NCI-H2171 treated with DMSO at 0.1 percent for 48 hours (cell line): ENCODE measurements around the gene CAMSAP1.

Source experiments
- DNase-seq: peaks from one replicate; lab custom pipeline; 2025; lab: John Stamatoyannopoulos, UW

The CAMSAP1 gene

DNA sequence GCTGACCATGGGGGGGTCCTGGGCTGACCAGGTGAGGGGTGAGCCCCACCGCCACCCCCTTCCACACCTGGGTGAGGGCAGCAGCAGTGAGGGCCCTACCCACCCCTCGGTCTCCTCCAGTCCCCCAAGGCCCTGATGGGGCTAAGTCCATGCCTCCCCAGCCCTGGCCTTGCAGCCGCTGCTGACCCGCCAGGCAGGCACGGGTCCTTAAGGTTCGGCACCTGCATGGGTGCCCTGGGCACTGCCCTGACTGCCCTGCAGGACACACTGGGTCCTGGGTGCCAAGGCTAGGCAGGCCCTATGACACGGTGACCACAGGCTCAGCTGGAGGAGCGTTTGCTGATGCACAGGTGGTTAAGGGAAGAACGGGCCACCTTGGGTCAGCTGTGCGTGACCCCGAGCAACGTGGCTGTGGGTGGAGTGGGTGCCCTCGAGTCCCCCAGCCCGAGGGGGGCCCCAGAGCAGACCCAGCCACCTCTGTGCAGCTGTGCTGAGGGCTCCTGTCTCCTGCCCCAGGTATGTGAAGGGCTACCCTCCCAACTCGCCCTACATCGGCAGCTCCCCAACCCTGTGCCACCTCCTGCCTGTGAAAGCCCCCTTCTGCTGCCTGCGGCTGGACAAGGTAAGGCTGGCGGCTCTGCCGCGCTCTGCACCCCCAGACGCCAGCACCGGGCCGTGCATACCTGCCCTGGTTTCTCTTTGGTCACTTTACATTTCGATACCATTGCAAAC is 132.4 kb downstream of the CAMSAP1 start:
- no peak for DNase-seq

- no peak for DNase-seq
These were observed 133.1 kb downstream of the CAMSAP1 start for GRCh38 chr9:135774239-135774747.

- DNase-seq, result no peak
These were observed 133.7 kb downstream of the CAMSAP1 start for GRCh38 chr9:135773530-135774238.

GRCh38 chr9:135772702-135773493 is 134.4 kb downstream of the CAMSAP1 start:
- no peak for DNase-seq

GRCh38 chr9:135772056-135772646 is 135.2 kb downstream of the CAMSAP1 start:
- no peak for DNase-seq

GRCh38 chr9:135771401-135772051 is 135.8 kb downstream of the CAMSAP1 start:
- DNase-seq, result no peak

GRCh38 chr9:135770771-135771170 is 136.6 kb downstream of the CAMSAP1 start:
- no peak for DNase-seq

- no peak for DNase-seq
These were observed 137.2 kb downstream of the CAMSAP1 start for GRCh38 chr9:135770203-135770535.

GRCh38 chr9:135769489-135770202 is 137.7 kb downstream of the CAMSAP1 start:
- no peak for DNase-seq

DNA sequence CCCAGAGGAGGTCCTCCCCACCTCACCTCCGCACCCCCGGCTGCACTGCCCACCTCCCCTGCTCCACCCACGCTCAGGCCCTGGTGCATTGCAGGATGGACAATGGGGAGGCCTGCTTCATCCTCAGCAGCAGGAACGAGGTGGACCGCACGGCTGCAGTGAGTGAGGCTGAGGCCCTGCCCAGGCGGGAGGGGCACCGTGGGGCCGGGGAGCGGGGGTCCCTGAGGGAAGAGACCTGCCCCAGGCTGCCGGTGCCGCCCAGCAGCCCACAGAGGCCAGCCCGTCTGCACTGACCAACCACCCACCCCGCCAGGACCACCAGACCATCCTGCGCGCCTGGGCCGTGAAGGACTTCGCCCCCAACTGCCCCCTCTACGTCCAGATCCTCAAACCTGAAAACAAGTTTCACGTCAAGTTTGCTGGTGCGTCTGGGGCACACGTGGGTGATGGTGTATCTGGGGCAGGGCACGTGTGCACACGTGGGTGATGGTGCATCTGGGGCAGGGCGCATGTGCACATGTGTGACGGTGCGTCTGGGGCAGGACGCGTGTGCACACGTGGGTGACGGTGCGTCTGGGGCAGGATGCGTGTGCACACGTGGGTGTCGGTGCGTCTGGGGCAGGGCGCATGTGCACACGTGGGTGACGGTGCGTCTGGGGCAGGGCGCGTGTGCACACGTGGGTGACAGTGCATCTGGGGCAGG is 138.7 kb downstream of the CAMSAP1 start:
- DNase-seq, result no peak

DNA sequence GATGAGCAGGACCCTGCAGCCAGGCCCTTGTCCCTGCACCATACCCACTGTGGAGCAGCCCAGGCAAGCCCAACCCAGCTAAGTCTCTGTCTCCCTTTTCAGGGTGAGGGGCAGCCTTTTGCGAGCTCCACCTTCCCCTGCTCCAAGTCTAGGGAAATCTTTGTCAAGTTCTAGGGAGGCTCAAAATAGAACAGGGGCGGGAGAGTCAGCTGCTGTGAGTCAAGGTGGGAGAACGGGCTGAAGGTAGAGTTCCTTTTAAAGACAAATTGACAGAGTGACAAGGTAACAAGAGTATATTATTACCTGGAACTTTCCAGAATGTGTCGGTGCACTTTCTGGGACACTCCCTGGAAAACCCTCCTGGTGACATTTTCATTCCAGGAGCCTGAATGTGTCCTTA is 140.6 kb downstream of the CAMSAP1 start:
- no peak for DNase-seq

- no peak for DNase-seq
These were observed 141.1 kb downstream of the CAMSAP1 start for GRCh38 chr9:135766251-135766650.

GRCh38 chr9:135765416-135765815 is 141.9 kb downstream of the CAMSAP1 start:
- DNase-seq, result no peak

GRCh38 chr9:135764731-135765130 is 142.6 kb downstream of the CAMSAP1 start:
- DNase-seq, result no peak

DNA sequence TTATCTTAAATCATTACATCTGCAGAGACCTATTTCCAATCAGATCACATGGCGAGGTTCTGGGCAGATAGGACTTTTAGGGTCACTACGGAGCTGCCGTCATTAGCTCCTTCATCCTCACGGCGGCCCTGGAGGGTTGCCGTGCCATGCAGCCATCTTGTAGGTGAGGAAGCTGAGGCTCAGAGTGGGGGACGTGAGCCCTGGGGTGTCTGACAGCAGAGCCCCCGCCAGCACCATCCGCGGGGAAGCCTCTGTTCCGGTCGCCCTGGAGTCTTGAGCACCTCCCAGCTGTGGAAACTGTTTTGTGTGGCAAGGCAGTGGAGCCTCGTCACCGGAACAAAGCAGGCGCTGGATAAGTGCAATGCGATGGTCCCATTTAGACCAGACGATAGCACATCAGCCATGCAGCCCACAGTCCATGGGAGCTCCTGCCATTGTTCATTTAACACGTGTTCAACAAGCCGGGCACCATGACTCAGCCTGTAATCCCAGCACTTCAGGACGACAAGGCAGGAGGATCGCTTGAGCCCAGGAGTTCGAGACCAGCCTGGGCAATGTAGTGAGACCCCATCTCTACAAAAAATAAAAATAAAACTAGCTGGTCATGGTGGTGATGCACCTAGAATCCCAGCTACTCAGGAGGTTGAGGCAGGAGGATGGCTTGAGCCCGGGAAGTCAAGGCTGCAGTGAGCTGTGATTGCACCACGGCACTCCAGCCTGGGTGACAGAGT is 143.5 kb downstream of the CAMSAP1 start:
- no peak for DNase-seq

DNA sequence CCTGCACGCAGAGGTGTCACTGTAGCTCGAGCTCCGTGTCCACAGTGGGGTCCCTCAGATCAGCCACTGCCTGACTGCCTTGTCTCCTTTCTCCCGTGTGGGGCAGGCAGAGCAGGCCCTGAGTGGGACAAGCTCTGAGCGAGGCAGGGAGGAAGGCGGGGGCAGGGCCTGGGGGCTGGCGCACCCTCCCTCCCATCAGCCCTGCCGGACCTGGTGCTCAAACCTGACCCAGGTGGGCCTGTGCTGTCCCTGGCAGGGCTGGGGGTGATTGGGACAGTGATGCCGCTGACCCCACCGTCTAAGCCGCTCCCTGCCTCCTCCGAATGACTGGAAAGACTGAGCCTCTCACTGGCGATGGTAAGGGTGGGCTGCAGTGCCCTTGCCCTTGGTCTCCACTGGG is 144.4 kb downstream of the CAMSAP1 start:
- no peak for DNase-seq

DNA sequence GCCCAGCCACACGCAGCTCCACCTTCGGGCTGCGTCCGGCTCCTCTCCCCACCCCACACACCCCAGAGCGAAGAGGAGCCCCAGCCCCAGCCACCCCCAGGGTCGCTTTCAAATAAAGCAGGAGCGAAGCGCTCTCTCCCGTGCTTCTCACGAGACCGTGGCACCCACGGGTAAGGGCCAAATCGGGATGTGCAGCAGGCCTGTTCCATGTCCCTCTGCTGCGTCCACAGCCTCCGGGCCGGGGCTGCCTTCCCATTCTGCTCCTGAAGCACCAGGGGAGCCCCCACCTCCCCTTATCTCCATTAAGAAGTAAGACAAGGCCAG is 145.5 kb downstream of the CAMSAP1 start:
- DNase-seq, result no peak

GRCh38 chr9:135761150-135761844 is 146.0 kb downstream of the CAMSAP1 start:
- no peak for DNase-seq

- DNase-seq, result no peak
These were observed 146.9 kb downstream of the CAMSAP1 start for GRCh38 chr9:135760465-135760864.
